ENCODE data around the gene CSF3R. TPM values are rescaled to one million over a fixed set of nuclear protein-coding genes. Genes with fewer than 3 reads are reported as not detected.

CSF3R gene
- total RNA-seq, 2 experiments from 2014 or later = 3.7 to 4.1 TPM

DNA sequence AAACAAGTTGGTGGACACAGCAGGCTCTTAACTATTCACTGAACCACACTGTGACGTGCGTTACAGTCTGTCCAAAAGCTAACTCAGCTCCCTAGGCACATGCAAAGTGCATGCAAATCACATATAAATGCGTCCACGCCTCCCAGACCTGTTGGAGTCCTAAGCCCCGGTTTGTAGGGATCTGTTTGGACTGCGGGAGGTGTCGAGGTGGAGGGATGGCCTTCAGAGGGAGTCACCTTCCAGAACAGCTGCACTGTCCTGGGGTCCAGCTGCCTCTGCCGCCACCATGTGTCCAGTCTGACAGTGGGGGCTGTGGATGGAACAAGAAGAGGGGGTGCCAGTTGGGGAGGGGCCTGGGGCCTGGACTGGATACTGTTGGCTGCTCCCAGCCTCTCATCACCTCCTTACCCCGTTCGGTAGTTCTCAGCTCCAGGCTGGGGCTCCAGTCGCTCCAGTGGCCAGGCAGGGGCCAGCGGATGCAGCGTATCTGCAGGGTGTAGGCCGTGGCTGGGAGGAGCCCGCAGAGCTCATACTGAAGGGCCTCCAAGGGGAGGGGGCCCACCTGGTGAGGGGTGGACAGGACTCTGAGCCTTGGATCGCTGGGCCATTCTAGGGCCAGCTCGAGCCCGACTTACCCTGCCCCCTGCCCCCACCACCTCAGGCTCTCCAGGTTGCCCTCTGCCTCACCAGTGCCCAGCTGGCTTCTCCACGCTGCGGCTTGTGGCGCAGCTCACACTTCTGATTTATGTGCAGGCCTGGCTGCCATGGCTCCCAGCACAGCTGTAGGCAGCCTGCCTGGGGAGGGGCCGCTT lies 10.7 kb downstream of the CSF3R start:
- H3K4me3 Mint-ChIP-seq = no peak overlapping the region
- TF ChIP-seq CTCF (IDR thresholded peaks at IDR 0.05) = no peak
- Histone ChIP-seq H3K4me3 (ENCODE audit: low read length) (no peak overlapping the region), H3K9me3 (ENCODE audit: control insufficient read depth in 1 of 2, insufficient read depth in 1 of 2, low read length in 2 of 2) (no peaks in the 10 kb centered on the region), H3K27ac (ENCODE audit: low read depth in 1 of 2, low read length in 2 of 2) (no peak overlapping the region), H3K4me1 (ENCODE audit: insufficient read depth, low read length) (no peaks in the 10 kb centered on the region), H3K27me3 (ENCODE audit: control insufficient read depth in 1 of 2, insufficient read depth in 2 of 2, low read length in 2 of 2) (no peaks in the 10 kb centered on the region), H3K36me3 (ENCODE audit: insufficient read depth, low read length) (no peaks in the 10 kb centered on the region)
- POLR2A ChIA-PET = no interaction called here
- DNase-seq = no peak
- H3K9me3 Mint-ChIP-seq = no peaks in the 10 kb centered on the region
- intact Hi-C loops (cut with DNase I, micrococcal nuclease) = no loop called here
- CTCF ChIA-PET = no interaction called here
- no peak for ATAC-seq (ENCODE audit: poor library complexity)
- no peak overlapping the region for H3K27ac Mint-ChIP-seq
- no peaks in the 10 kb centered on the region for H3K4me1 Mint-ChIP-seq (ENCODE audit: low read depth)
- no peaks in the 10 kb centered on the region for H3K36me3 Mint-ChIP-seq (ENCODE audit: low read depth)
- no peaks in the 10 kb centered on the region for H3K27me3 Mint-ChIP-seq

DNA sequence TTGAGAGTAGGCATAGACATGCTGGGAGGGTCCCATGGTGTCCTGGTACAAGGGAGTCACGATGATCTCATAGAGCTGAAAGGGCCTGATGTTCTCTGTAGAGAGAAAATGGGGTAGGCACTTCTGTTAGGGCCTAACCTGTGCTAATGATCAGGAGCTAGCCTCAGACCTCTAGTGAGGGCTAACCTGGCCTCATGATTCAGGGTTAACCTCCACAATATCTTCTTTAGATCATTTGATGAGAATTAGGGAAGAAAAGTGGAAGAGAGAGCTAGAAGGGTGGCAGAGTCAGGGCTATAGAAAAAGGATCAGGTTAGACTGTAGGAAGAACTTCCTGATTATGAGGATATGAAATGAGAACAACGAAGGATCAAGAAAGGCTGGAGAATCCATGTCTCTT lies 13.6 kb downstream of the CSF3R start:
- no peak overlapping the region for H3K27ac ChIP-seq (ENCODE audit: low read depth in 1 of 2, low read length in 2 of 2)
- CTCF ChIA-PET = no interaction called here
- no peak overlapping the region for H3K27ac Mint-ChIP-seq
- no peak for TF ChIP-seq CTCF (IDR thresholded peaks at IDR 0.05)
- no peak overlapping the region for H3K4me3 Mint-ChIP-seq
- intact Hi-C loops (cut with DNase I, micrococcal nuclease) = loop anchor here in 1 of 2 experiments (10.0 kb wide), 2 partner anchors 824 to 1604 kb away; partner anchors contain the start of gene PSMB2
- no peak for DNase-seq
- H3K4me3 ChIP-seq (ENCODE audit: low read length) = no peak overlapping the region
- H3K27me3 Mint-ChIP-seq = no peaks in the 10 kb centered on the region
- H3K27me3 ChIP-seq (ENCODE audit: control insufficient read depth in 1 of 2, insufficient read depth in 2 of 2, low read length in 2 of 2) = no peaks in the 10 kb centered on the region
- H3K4me1 ChIP-seq (ENCODE audit: insufficient read depth, low read length) = peaks cover 8% of the 10 kb centered on the region
- H3K36me3 Mint-ChIP-seq (ENCODE audit: low read depth) = peaks cover 4% of the 10 kb centered on the region
- POLR2A ChIA-PET = no interaction called here
- no peaks in the 10 kb centered on the region for H3K36me3 ChIP-seq (ENCODE audit: insufficient read depth, low read length)
- no peaks in the 10 kb centered on the region for H3K9me3 ChIP-seq (ENCODE audit: control insufficient read depth in 1 of 2, insufficient read depth in 1 of 2, low read length in 2 of 2)
- peaks cover 11% of the 10 kb centered on the region for H3K4me1 Mint-ChIP-seq (ENCODE audit: low read depth)
- no peaks in the 10 kb centered on the region for H3K9me3 Mint-ChIP-seq
- no peak for ATAC-seq (ENCODE audit: poor library complexity)

- ChIA-PET CTCF (no interaction called here), POLR2A (no interaction called here)
- no peak for DNase-seq
- no peaks in the 10 kb centered on the region for H3K27me3 ChIP-seq (ENCODE audit: control insufficient read depth in 1 of 2, insufficient read depth in 2 of 2, low read length in 2 of 2)
- TF ChIP-seq CTCF (IDR thresholded peaks at IDR 0.05) = no peak
- no peaks in the 10 kb centered on the region for H3K27me3 Mint-ChIP-seq
- no peak overlapping the region for H3K4me3 ChIP-seq (ENCODE audit: low read length)
- peaks cover 22% of the 10 kb centered on the region for H3K4me1 Mint-ChIP-seq (ENCODE audit: low read depth)
- H3K27ac ChIP-seq (ENCODE audit: low read depth in 1 of 2, low read length in 2 of 2) = no peak overlapping the region
- no peak for ATAC-seq (ENCODE audit: poor library complexity)
- H3K4me3 Mint-ChIP-seq = no peak overlapping the region
- H3K36me3 Mint-ChIP-seq (ENCODE audit: low read depth) = peaks cover 13% of the 10 kb centered on the region
- H3K4me1 ChIP-seq (ENCODE audit: insufficient read depth, low read length) = peaks cover 19% of the 10 kb centered on the region
- H3K9me3 Mint-ChIP-seq = no peaks in the 10 kb centered on the region
- intact Hi-C loops (cut with DNase I, micrococcal nuclease) = loop anchor here in 1 of 2 experiments (10.0 kb wide), 2 partner anchors 823 to 1603 kb away; partner anchors contain the start of gene PSMB2
- H3K9me3 ChIP-seq (ENCODE audit: control insufficient read depth in 1 of 2, insufficient read depth in 1 of 2, low read length in 2 of 2) = no peaks in the 10 kb centered on the region
- H3K36me3 ChIP-seq (ENCODE audit: insufficient read depth, low read length) = no peaks in the 10 kb centered on the region
- H3K27ac Mint-ChIP-seq = no peak overlapping the region
Observed at GRCh38 chr1:36467700-36468455, 14.8 kb downstream of the CSF3R start.

All from CD4-positive, alpha-beta T cell (primary cell).